ENCODE measurements around the gene PSPH. TPM values are rescaled to one million over a fixed set of nuclear protein-coding genes. Genes with fewer than 3 reads are reported as not detected.

Gene PSPH
- total and polyA plus RNA-seq, 2 donors (not counting 3 experiments of a cell fraction or from before 2014, with no cell fraction given), result 11.8 to 24.2 TPM

- POLR2A ChIA-PET, result no interaction called here
- Histone ChIP-seq H2AFZ (ENCODE audit: low read depth, low read length) (no peak overlapping the region), H3K36me3 (ENCODE audit: control insufficient read depth in 2 of 2, extremely low read depth in 1 of 2, insufficient read depth in 2 of 2, low read length in 2 of 2) (no peaks in the 10 kb centered on the region), H3K27ac (ENCODE audit: insufficient read depth, low read depth, low read length) (no peak overlapping the region), H3K27me3 (ENCODE audit: control insufficient read depth in 2 of 2, insufficient read depth in 2 of 2, low read length in 2 of 2) (no peaks in the 10 kb centered on the region), H3K4me1 (ENCODE audit: control insufficient read depth, extremely low read depth, insufficient read depth, low read length) (no peaks in the 10 kb centered on the region), H3K9ac (replicated peaks; ENCODE audit: extremely low read depth, insufficient read depth, low read length) (no peak overlapping the region), H4K20me1 (replicated peaks; ENCODE audit: control insufficient read depth, extremely low read depth, insufficient read depth, low read length) (no peaks in the 10 kb centered on the region), H3K4me3 (replicated peaks in 1 of 3; ENCODE audit: insufficient read depth in 1 of 3, low read depth in 1 of 3, low read length in 3 of 3) (no peak overlapping the region), H3K9me3 (replicated peaks; ENCODE audit: control insufficient read depth, insufficient read depth, low read length) (no peaks in the 10 kb centered on the region), H3K4me2 (ENCODE audit: insufficient read depth, low read length) (no peak overlapping the region), H3K9me1 (replicated peaks; ENCODE audit: control insufficient read depth, extremely low read depth, insufficient read depth, low read length) (no peaks in the 10 kb centered on the region), H3K79me2 (ENCODE audit: control insufficient read depth, insufficient read depth, low read length) (no peaks in the 10 kb centered on the region)
- no TSS peak for BruUV-seq (replicated peaks)
- CTCF ChIA-PET, result interaction anchor here (0.8 kb wide), 1 partner anchor 65 kb away, joined by 3 read pairs; no protein-coding TSS in a partner anchor
- dilution Hi-C loops (cut with MboI; ENCODE audit: extremely low pct_ligation_motif_present, low sequenced_read_pairs), result no loop called here
- TF ChIP-seq FOS (IDR thresholded peaks at IDR 0.05; ENCODE audit: borderline replicate concordance, insufficient read depth, low read length) (no peak), POLR2A (IDR thresholded peaks at IDR 0.05; ENCODE audit: low read depth, low read length) (no peak), MAX (IDR thresholded peaks at IDR 0.05; ENCODE audit: insufficient read depth, insufficient read length) (no peak), MYC (IDR thresholded peaks at IDR 0.05; ENCODE audit: low read depth, low read length) (no peak), EZH2 (IDR thresholded peaks at IDR 0.05; ENCODE audit: borderline replicate concordance, low read depth, low read length, severe bottlenecking) (no peak), POLR2AphosphoS5 (IDR thresholded peaks at IDR 0.05; ENCODE audit: insufficient read depth, low read depth, low read length) (no peak), GATA2 (IDR thresholded peaks at IDR 0.05; ENCODE audit: insufficient read depth, insufficient read length, low read depth, low read length) (no peak), JUN (IDR thresholded peaks at IDR 0.05; ENCODE audit: borderline replicate concordance, insufficient read depth, insufficient read length, low read depth) (no peak)
- TF ChIP-seq, protein P1, sequence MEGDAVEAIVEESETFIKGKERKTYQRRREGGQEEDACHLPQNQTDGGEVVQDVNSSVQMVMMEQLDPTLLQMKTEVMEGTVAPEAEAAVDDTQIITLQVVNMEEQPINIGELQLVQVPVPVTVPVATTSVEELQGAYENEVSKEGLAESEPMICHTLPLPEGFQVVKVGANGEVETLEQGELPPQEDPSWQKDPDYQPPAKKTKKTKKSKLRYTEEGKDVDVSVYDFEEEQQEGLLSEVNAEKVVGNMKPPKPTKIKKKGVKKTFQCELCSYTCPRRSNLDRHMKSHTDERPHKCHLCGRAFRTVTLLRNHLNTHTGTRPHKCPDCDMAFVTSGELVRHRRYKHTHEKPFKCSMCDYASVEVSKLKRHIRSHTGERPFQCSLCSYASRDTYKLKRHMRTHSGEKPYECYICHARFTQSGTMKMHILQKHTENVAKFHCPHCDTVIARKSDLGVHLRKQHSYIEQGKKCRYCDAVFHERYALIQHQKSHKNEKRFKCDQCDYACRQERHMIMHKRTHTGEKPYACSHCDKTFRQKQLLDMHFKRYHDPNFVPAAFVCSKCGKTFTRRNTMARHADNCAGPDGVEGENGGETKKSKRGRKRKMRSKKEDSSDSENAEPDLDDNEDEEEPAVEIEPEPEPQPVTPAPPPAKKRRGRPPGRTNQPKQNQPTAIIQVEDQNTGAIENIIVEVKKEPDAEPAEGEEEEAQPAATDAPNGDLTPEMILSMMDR (IDR thresholded peaks at IDR 0.05; ENCODE audit: extremely low read depth in 1 of 2, insufficient read depth in 1 of 2, low read depth in 1 of 2, low read length in 2 of 2), result no peak
- DNase-seq (ENCODE audit: low read depth, low spot score), result no peak
- intact Hi-C loops (cut with micrococcal nuclease), result no loop called here
- no peak for FAIRE-seq
Observed at GRCh38 chr7:56009695-56010094, 41.5 kb downstream of the PSPH start.

Measured in endothelial cell of umbilical vein (primary cell).